ENCODE results near the gene GRAP2.

GRCh38 chr22:39958949-39959639 lies 58.2 kb downstream of the GRAP2 start:
- no peak for TF ChIP-seq CTCF (IDR thresholded peaks at IDR 0.05)
- no peak for TF ChIP-seq POLR2A (IDR thresholded peaks at IDR 0.05)
